Right lobe of liver (tissue), 4 donors: ENCODE measurements around the gene LASP1.

Source experiments
- CTCF ChIP-seq, 4 donors: fragments of 200-600 bp in 3 of 4; fragments of 450-650 bp in 1 of 4; IDR thresholded peaks; one replicate each; pipeline versions ENCODE4 v1.5.1 to v1.8.0; 2016 to 2022; ENCODE audit warnings: antibody characterized with exemption in 4 of 4, mild to moderate bottlenecking in 2 of 4
- POLR2A ChIP-seq: fragments of 450-650 bp; IDR thresholded peaks from one replicate; pipeline ENCODE4 v1.6.1; 2017; ENCODE audit warnings: antibody characterized with exemption, mild to moderate bottlenecking
- donor health status: DM: no; HTN: no; CAD: no.
- donor health status: DM: no; HTN: no; CAD: no.
- donor health status: DM: no; HTN: yes; CAD: no.

- TF ChIP-seq CTCF (IDR thresholded peaks at IDR 0.05) = no peak
- TF ChIP-seq POLR2A = no peak
Observed at GRCh38 chr17:38882870-38883269, 13.0 kb downstream of the LASP1 start.
